GM13977 (cell line): ENCODE data around the gene L3MBTL2.

Experiments
- DNase-seq: peaks from one replicate; pipeline ENCODE4 v3.0.0; 2012; ENCODE audit warnings: low spot score
- in situ Hi-C: fragments of 300-500 bp; cut with MboI; formaldehyde crosslinking; loops from one replicate; pipeline ENCODE4 v1.12.0; 2022; ENCODE audit warnings: low sequenced_read_pairs, low pct_unique_long_range_greater_than_20kb, mixed read lengths, inconsistent platforms; ENCODE audit not compliant: unreplicated experiment
- TF ChIP-seq, protein P1 (sequence below): IDR thresholded peaks from 2 replicates; pipeline ENCODE4 v1.5.1; 2012; ENCODE audit warnings: mild to moderate bottlenecking, control low read depth; ENCODE audit not compliant: insufficient read depth; ENCODE audit errors: extremely low read depth, missing control alignments

The L3MBTL2 gene

GRCh38 chr22:41280854-41281253 is 75.7 kb downstream of the L3MBTL2 start:
- no peak for DNase-seq
- TF ChIP-seq, protein P1, sequence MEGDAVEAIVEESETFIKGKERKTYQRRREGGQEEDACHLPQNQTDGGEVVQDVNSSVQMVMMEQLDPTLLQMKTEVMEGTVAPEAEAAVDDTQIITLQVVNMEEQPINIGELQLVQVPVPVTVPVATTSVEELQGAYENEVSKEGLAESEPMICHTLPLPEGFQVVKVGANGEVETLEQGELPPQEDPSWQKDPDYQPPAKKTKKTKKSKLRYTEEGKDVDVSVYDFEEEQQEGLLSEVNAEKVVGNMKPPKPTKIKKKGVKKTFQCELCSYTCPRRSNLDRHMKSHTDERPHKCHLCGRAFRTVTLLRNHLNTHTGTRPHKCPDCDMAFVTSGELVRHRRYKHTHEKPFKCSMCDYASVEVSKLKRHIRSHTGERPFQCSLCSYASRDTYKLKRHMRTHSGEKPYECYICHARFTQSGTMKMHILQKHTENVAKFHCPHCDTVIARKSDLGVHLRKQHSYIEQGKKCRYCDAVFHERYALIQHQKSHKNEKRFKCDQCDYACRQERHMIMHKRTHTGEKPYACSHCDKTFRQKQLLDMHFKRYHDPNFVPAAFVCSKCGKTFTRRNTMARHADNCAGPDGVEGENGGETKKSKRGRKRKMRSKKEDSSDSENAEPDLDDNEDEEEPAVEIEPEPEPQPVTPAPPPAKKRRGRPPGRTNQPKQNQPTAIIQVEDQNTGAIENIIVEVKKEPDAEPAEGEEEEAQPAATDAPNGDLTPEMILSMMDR: no peak
- in situ Hi-C loops: no loop called here
